Dedifferentiated amniotic fluid mesenchymal stem cell (primary cell): ENCODE measurements around the gene MCOLN2.

Experiments
- DNase-seq: peaks from one replicate; pipeline ENCODE4 v3.0.0-alpha.2; 2016; ENCODE audit errors: extremely low spot score

The MCOLN2 gene

GRCh38 chr1:84896279-84896678 is 100.6 kb downstream of the MCOLN2 start:
- no peak for DNase-seq

- DNase-seq: no peak
Measured at GRCh38 chr1:84892705-84893618, 104.0 kb downstream of the MCOLN2 start, which contains the start of gene LPAR3. Gene LPAR3 (minus strand): TSS chr1:84893206. CDS start chr1:84866120, 27,086 bp downstream.

GRCh38 chr1:84890566-84890965 is 106.3 kb downstream of the MCOLN2 start:
- no peak for DNase-seq

- no peak for DNase-seq
Measured at GRCh38 chr1:84889437-84889836, 107.5 kb downstream of the MCOLN2 start.

GRCh38 chr1:84888753-84889152 is 108.2 kb downstream of the MCOLN2 start:
- no peak for DNase-seq

GRCh38 chr1:84887261-84887934 is 109.5 kb downstream of the MCOLN2 start:
- DNase-seq: no peak

- DNase-seq: no peak
Measured at GRCh38 chr1:84885469-84885868, 111.4 kb downstream of the MCOLN2 start.

- DNase-seq: no peak
Measured at GRCh38 chr1:84884671-84885389, 112.1 kb downstream of the MCOLN2 start.

- DNase-seq: peak; percentile 43
Measured at GRCh38 chr1:84883286-84883685, 113.6 kb downstream of the MCOLN2 start.

GRCh38 chr1:84877592-84877991 is 119.3 kb downstream of the MCOLN2 start:
- no peak for DNase-seq

GRCh38 chr1:84876353-84876752 is 120.6 kb downstream of the MCOLN2 start:
- DNase-seq: no peak
